Bronchial epithelial cell (primary cell): ENCODE results near the gene MIA2. TPM values are rescaled to one million over a fixed set of nuclear protein-coding genes. Genes with fewer than 3 reads are reported as not detected.
"Not testable (repeated sequence)": the region's sequence is repeated elsewhere in the genome, so short reads cannot be mapped to it uniquely, and the experiment has no call there.

Experiments used
- DNase-seq: peaks from one replicate; pipeline ENCODE4 v3.0.0-alpha.2; 2010; ENCODE audit warnings: low read depth
- FAIRE-seq: peaks from 2 replicates; lab custom pipeline; 2011; peaks lifted over from hg19 to GRCh38; lab: Jason Lieb, UNC
- H3K27me3 ChIP-seq: 2 replicates; pipeline ENCODE4 v1.5.1; 2011; ENCODE audit warnings: low read length; ENCODE audit not compliant: control insufficient read depth, insufficient read depth
- H3K36me3 ChIP-seq: 2 replicates; pipeline ENCODE4 v1.5.1; 2011; ENCODE audit warnings: low read length; ENCODE audit not compliant: control insufficient read depth, insufficient read depth
- H3K4me3 ChIP-seq: 2 replicates; pipeline ENCODE4 v1.5.1; 2011; ENCODE audit warnings: mild to moderate bottlenecking, low read depth, low read length, control low read depth
- CTCF ChIP-seq: IDR thresholded peaks from 2 replicates; pipeline ENCODE4 v1.5.1; 2011; ENCODE audit warnings: mild to moderate bottlenecking, moderate library complexity, low read length, control low read depth, inconsistent platforms; ENCODE audit not compliant: insufficient read depth, severe bottlenecking
- total RNA-seq: library from RNA; depleted of rRNA; stranded (reverse); fragments of >200 nt; gene quantifications from 2 replicates; pipeline ENCODE4 v1.2.1, GENCODE V29; 2014

MIA2 gene
- total RNA-seq, 1 donor from 2014 or later: 41.9 TPM

GRCh38 chr14:39258782-39259545 is 25.2 kb downstream of the MIA2 start:
- TF ChIP-seq CTCF: no peak
- Histone ChIP-seq H3K27me3 (no peaks in the 10 kb centered on the region), H3K4me3 (no peak overlapping the region), H3K36me3 (no peaks in the 10 kb centered on the region)
- no peak for FAIRE-seq
- DNase-seq: no peak

- H3K4me3 ChIP-seq, FAIRE-seq, DNase-seq, H3K27me3 ChIP-seq, H3K36me3 ChIP-seq: not testable (repeated sequence)
These were observed 26.4 kb downstream of the MIA2 start for GRCh38 chr14:39260161-39260560.

- H3K4me3 ChIP-seq, H3K27me3 ChIP-seq, FAIRE-seq, DNase-seq, H3K36me3 ChIP-seq: not testable (repeated sequence)
These were observed 28.5 kb downstream of the MIA2 start for GRCh38 chr14:39262214-39262613.

- no peak overlapping the region for H3K4me3 ChIP-seq
- DNase-seq: no peak
- no peaks in the 10 kb centered on the region for H3K27me3 ChIP-seq
- no peaks in the 10 kb centered on the region for H3K36me3 ChIP-seq
- no peak for TF ChIP-seq CTCF
- no peak for FAIRE-seq
These were observed 30.3 kb downstream of the MIA2 start for GRCh38 chr14:39264057-39264456.

DNA sequence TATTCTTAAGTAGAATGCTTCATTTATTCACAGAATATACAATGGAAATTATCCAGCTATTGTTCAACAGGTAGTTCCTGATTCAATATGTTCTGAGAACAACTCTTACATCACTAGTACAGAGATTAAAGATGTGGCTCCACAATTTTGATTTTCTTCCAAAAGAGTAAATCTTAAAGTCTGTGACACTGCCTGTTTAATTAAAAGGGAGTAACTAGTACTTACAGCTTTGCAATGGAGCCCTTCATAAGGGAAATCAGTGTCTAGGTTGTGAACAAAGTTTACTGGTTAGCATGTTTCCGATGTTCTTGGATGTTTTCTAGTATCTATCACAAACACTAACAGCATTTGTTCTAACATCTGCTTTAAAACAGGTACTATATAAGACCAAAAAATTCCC is 30.8 kb downstream of the MIA2 start:
- Histone ChIP-seq H3K27me3 (no peaks in the 10 kb centered on the region), H3K4me3 (no peak overlapping the region), H3K36me3 (no peaks in the 10 kb centered on the region)
- DNase-seq: peak; percentile 8
- TF ChIP-seq CTCF: no peak
- no peak for FAIRE-seq

DNA sequence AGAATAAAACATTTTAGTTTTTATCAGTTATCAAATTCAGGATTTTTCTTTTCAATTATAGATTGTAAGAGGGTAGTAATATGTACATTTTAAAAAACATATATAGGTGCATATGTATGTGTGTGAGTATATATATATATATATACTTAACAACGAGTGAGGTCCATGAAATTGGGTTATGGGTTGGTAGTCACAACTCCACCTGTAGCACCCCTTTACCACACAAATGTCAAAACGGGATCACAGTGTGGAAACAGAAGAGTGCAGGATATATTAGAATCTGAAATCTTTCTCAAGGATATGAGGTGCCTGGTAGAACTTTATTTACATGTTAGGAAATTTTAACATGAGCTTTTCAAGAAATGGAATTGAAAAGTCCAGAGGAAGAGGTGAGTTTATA is 31.3 kb downstream of the MIA2 start:
- TF ChIP-seq CTCF: no peak
- H3K4me3 ChIP-seq: peak overlapping the region; percentile 57
- FAIRE-seq (no peak), DNase-seq (peak; percentile 54)
- H3K27me3 ChIP-seq: no peaks in the 10 kb centered on the region
- no peaks in the 10 kb centered on the region for H3K36me3 ChIP-seq
